ENCODE results near the gene INSRR.

INSRR gene

DNA sequence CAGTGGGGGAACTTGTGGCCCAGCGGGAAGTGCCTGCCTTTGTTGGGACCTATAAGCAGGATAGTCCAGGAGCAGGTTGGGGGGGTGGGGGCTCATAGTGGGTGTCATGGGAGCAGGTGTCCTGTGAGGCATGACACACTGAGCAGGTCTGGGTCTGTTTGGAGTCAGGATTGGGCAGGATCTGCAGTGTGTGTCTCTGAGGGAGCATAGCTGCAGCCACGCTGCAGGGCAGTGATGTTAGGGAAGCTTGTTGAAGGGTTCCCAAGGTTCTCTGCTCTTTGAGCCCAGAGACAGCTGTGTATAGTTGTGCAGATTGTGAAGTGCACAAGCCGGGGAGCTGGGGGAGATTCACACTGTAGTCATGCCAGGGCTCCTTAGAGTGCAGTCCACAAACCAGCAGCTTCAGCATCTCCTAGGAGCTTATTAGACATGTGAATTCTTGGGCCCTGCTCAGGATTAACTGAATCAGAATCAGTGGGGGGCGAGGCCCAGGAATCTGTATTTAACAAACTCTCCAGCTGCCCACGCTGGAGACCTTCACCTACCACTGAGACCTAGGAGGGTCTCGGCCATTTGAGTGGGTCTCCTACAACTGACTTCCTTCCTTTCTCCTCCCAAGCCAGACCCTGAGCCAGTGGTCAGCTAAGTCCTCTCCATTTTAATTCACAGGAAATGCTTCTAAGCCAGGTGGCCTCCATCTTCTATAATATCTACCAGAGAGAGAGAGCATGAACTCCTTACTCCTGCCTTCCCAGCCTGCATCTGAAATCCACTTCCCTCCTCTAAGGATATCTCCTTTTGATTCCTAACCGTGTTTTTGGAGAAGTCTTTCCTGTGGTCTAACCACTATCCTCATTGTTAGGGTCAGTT is 11.1 kb downstream of the INSRR start:
- no peak for DNase-seq

DNA sequence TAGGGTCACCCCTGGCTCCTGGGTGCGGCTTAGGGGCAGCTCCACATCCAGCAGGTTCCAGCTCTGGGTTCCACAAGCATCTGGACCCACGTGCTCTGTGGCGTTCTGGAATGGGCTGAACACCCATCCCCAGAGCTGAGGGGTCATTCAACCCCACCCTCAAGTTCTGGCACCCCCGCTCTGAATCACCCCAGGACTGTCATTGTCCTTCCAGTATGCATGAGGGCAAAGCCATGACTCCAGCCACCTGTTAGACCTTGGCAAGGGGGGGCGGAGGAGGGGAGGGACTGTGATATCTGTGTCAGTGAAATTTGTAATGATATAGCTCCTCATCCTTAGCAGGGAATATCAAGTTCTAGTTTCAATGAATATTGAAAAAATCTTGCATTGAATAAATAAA is 12.3 kb downstream of the INSRR start:
- no peak for DNase-seq

DNA sequence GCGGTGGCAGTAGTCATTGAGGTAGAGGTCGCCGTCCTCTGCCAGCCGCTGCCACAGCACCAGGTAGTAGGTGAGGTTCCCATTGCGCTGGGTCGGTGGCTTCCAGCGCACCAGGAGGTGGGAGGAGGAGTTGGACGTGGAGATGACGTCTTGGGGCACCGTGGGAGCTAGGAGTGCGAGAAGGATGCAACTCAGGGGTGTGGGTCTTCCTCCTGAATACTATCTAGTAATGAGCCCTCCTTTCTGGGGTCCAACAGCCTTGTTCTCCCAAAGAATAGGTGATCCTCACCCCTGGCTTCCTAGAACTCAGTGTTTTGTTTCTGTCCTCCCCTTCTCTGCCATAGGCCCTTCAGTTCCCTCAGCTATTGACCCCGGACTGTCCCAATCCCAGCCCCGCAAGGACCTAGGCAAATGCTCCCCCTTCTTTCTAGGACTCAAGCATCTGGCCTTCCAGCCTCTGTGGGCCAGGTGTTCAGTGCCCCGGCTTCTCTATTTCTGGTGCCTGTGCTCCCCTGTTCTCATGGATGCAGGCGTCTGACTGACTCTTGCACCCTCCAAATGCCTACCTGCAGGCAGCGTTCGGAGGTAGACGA is 12.9 kb downstream of the INSRR start:
- DNase-seq, result no peak

DNA sequence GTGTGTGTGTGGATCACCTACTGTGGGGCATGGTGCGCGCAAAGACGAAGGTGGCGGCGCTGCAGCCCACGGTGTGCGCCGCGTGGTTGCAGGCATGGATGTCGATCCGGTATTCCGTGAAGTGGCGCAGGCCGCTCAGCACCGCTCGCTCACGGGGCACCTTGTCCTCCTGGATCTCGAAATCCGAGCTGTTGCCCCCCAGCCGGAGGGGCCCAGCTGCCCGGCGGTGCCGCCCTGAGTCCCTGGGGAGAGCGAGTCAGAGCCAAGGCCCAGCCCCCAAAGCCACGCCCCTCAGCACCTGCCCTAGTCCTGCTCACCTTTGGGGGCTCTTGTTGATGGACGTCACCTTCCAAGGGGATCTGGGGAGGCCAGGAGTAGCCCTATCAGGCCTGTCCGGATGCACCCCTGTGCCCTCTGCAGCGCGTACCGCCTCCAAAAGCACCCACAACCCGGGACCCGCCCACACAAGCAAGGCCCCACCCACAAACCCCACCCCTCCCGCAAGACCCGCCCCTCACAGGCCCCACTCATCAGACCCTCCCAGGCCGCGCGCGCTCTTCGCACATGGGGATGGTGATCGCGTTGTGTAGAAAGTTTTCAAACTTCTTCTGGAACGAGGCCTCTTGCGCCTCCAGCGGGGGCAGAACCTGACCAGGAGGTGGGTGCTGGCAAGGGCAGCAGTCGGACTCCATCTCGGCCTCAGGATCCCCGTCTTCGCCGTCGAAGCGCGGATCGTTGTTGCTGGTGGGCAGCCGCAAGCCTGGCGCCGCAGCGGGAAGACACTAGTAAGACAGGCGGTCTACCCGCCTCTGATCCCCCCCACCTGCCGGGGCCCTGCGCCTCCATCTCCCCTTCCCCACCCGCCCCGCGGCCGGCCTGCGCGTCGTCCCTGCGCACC is 13.6 kb downstream of the INSRR start:
- no peak for DNase-seq

DNA sequence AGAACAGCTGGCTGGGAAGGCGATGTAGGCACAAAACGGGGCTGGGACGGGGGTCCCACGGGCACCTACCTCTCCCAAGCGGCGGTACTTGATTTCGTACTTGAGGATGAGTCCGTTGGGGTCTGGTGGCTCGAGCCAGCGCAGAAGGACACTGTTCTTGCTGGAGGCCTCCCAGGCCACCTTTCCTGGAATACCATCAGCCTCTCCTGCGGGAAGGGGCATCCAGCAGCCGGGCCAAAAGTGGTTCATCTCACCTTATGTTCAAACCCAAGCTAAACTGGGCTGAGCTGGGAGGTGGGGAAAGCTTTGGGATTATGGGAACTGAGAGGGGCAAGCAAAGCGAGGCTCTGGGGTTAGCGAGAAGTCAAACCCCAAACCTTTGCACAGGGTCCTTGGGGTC is 14.3 kb downstream of the INSRR start:
- no peak for DNase-seq

DNA sequence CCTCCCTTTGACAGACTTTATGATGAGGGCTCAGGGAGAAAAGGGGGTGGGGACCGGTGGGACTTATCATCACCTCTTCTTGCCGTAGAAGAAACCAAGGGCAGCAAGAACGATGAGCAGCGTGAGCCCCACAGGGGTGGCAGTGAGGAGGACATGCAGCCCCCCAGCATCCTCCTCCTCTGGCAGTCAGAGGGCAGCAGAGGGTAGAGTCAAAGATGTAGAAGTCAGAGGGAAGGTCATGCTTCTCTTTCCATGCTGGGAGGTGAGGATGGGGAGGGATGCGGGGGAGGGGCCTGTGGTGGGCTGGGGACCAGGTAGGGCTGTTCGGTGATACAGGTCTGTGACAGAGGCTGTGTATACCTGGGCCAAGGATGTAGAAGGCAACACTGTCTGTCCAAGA is 14.8 kb downstream of the INSRR start:
- DNase-seq, result no peak

DNA sequence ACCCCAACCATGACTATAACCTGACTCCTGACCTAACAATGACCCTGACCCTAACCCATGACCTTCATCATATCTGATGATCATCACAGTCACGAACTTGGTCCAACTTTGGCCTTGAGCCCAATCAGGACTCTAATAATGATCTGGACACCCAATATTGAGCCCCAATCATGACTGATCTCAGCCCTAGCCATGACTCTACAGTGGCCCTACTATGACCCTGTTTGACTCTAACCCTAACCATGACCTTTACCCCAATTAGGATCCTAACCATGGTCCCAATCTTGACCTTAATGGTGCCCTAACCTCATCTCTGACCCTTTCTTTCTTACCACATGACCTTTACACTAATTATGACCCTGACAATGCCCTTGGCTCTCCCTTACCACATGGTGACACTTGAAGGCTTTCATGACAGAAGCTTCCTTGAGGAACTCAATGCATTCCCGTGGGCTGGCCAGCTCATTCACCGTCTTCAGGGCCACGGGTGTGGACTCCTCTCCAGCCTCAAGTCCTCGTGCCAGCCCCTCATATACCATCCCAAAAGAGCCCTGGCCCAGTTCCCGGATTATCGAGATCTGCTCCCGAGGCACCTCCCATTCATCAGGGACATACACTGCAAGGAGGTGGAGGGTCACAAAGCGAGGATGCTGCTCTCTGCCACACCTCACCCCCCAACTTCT is 16.2 kb downstream of the INSRR start:
- no peak for DNase-seq

DNA sequence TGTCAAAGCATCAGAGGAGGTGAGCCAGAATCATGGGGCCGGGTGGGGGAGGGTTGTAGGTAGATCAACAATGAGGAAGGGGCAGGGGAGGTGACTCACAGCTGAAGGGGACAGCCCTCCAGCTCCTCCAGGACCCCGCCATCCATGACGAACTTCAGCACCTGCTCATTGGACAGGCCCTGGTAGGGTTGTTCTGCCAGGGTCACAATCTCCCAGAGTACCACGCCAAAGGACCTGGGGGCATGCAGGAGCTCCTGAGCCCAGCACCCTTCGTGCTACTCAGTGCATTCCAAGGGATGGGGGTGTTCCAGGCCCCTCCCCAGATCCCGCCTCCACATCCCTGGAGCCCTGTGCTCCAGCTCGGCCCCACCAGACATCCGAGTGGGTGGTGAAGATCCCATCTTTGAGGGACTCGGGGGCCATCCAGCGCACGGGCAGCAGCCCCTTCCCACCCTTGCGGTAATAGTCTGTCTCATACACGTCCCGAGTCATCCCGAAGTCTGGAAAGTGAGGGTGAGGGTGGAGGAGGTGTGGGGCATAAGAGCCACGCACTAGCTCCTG is 17.5 kb downstream of the INSRR start:
- no peak for DNase-seq

DNA sequence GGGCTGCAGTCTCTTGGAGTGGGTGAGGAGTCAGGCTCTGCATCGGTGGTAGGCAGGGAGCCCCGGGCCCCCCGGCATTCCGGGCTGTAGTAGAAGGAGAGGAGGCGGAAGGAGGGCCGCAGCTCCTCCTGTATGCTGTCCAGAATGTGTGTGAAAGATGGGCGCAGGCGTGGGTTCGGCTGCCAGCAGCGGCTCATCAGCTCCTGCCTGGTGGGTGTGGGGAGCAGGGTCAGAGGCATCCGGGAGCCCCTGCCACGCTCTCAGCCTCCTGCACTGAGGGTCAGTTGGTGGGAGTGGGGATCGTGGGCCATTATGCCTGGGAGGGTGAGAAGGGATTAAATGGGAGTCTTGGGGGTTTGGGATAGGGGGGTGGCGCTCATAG is 18.0 kb downstream of the INSRR start:
- DNase-seq, result no peak

DNA sequence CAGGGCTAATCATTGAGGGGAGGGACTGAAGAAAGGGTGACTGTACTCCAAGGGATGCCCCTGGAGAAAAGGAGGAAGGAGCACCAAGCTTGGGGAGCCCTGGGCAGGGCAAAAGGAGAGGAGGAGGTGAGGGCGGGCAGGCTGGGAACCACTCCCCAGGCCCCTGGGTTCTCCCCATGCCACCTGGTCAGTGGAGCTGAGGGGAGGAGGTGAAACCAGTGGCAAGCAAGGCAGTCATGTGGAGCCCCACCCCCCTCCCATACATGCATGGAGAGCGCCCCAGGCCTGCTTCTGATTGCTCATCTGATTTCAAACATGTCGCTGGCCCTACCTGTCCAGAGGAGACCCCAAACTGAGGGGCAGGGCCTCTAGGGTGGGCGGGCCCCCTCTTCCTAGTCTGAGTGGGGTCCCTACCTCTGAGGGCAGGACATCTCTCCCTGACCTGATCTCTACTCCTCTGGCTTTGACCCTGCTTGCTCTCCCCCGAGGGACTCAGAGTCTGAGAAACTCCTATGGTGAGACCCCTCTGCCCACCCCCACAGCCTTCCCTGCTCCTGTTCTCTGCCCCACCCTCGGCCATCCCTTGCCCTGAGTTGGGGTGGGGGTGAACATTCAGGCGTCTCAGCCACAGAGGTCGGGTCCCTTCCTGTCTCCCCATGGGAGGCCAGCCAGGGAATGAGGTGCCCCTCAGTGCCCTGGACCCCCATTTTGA is 18.6 kb downstream of the INSRR start:
- DNase-seq, result no peak

DNA sequence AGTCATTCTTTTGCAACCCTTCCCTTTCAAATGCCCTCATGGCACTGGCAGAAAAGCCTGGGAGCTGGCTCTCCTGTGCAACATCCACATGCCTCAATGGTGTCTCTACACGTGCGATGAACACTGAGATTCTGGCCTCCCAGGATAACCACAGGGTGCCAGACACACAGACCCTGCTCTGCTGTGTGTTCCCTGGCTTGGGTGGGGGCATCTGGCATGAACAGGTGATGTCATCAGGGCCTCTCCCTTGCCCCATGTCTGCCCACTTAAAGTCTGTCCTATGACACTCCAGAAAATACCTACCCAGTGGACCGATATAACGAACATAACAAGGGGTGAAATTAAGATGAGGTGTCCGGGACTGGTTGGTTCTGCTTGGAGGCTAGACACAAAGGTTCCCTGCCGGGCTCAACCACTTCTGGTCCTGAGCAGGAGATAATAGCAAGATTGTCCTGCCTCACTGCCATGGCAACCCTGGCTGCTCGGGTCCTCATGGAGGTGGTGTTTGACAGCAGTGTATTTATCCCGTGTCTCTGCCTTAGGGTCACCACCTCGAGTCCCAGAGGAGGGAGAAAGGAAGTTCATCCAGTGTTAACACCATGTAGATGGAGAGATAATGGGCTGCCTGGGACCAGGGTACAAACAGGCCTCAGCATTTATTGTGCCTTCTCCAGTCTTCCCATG is 19.3 kb downstream of the INSRR start:
- DNase-seq, result no peak

DNA sequence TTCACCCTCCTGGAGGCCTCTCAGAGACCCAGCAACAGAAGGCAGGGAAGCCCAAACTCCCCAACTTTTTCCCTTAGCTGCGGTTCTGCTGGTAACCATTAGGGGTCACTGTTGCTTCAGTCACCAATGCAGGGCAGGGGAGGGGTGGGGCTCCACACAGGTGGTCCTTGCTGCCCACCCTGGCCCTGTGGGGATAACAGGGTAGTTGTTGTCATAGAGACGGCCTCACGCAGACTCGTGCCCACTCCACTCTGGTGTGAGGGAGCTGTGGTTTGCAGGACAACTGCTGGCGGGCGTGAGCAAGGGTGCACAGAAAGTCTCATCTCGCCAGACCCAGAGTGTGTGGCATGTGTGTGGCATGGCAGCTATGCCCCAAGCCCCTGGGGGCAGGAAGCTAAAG is 19.9 kb downstream of the INSRR start:
- no peak for DNase-seq

DNA sequence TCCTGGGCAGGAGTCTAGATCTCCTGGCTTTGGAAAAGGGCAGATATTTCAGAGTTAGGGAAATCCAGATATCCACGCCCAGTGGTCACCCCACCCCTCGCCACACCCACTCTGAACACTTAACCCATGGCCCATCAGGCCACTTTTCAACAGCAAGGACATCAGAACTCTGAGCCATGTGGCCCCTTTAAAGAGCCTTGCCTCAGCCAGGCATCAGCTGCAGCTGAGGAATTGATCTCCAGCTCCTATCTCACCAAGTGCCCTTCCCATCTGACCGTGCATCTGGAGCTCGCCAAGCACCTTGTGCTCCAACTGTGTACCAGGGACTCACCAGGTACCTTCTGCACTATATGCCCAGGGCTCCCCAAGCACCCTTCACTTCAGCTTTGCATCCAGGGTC is 22.0 kb downstream of the INSRR start:
- DNase-seq, result no peak

DNA sequence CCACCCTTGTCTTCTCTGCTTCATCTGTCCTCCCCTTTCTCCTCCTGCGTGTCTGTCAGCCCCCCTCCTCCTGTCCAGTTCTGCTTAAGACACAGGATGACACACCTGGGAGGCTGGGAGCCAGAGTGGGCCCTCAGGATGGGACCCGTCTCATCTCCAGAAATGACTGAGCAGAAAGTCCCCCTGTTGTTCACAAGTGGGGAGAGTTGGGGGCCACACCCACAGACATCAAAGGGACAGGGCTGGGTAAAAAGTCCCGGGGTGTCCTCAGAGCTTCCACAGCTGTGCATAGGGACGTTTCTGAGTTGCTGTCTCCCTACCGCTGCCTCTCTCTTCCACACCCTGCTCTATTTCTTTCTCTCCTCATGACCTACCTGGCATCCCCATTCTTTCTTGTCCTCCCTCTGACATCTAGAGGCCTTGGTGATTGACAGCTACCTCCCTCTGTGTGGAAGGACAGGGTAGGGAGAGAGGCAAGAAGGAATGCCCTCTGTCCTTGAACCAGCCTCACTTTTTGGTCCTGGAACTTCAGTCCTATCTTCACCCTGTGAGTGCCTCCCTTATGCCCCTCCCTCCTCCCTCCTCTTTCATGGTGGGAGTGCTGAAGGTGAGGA is 22.8 kb downstream of the INSRR start:
- DNase-seq, result no peak

DNA sequence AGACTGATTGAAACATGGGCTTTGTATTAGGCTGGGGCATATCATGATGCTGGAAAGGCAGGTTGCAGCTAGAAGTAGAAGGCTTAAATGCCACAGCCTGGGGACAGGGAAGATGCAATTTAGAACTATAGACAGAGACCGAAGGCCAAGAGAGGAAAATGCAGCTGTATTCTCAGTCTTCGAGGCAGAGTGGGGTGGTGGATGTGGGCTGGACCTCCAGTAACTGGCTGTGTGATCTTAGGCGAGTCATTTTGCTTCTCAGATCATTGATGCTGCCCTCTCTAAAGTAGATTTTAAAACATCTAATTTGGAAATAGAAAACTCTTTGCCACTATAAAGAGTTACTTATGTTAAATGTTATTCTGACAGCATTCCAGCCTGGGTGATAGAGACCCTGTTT is 24.6 kb downstream of the INSRR start:
- no peak for DNase-seq

DNA sequence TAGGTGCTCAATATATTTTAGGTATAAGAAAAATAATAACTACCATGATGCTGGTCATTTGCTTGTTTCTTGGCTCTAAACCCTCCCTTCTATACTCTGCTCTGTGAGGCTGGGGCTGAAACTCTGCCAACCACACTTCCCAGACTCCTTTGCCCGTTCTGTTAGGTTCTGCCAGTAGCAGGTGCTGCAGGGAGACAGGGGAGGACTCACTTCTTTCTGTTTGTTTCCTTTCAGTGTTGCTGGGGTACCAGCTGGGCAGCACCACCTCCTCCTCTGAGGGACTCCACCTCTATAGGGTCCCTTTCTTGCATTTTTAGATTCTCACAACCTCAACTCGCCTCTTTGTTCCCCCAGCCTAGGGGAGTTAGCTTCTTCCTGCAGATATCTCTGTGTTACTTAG is 25.3 kb downstream of the INSRR start:
- no peak for DNase-seq

DNA sequence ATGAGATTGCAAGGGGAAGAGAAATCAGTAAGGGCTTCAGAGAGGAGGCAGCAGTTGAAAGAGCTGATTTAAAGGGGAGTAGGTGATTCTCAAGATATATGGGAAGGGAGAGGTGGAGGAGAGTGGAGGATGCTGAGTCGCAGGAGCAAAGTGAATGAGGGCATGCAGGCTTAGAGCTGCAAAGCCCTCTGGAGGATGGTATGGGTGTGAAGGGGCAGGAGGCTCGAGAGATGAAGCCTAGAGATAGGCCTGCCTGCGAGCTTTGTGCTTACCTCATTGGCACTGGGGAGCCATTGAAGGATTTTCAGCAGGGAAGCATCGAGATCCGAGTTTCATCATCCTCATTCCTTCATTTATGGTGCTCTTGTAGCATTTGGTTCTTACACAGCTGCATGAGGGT is 26.5 kb downstream of the INSRR start:
- no peak for DNase-seq

DNA sequence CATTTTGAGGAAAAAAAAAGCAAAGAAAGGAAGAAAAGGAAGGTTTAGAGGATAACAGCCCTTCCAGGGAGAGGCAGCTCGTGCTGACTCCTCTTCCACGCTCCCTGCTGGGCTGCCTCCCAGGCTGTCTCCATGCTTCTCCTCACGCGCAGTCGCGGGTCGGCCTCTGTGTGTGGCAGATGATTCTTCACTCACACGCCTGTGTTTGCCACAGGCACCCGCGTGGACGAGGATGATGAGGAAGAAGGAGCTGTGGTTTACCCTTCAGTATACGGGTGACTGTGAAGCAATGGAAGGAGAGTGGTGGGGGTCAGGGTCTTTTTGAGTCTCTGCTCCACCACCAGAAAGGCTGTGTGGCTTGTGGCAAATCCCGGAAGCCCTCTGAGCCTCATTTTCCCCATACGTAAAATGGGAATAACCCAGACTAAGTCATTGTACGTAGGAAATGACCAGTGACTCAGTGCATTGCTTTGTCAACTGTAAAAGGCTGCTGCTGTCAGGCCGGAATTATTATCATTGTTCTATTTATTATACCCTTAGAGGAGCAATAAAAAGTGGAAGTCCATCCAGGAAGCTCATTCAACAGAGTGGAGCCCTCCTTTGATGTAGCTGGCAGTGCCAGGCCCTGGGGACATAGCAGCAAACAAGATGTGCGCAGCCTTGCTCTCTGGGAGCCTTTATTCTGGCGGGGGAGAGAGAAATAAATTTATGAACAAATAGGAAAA is 30.4 kb downstream of the INSRR start:
- no peak for DNase-seq

DNA sequence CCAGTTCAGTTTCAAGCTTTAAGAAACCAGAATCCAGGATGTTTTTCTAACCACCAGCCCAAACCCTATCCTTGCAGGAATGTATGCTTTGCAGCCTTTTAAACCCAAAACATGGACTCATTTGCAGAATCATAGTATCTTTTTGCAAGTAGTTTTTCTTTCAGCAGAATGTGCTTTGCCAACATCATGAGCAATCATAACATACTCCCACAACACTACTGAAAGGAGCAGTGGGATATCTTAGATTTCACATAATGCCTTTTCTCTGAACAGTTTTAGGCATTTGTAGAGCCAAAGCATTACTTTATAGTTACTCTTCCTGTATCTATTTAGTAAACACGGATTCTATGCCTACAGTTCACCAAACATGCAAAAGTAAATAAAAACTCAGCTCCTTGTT is 32.3 kb downstream of the INSRR start:
- no peak for DNase-seq

DNA sequence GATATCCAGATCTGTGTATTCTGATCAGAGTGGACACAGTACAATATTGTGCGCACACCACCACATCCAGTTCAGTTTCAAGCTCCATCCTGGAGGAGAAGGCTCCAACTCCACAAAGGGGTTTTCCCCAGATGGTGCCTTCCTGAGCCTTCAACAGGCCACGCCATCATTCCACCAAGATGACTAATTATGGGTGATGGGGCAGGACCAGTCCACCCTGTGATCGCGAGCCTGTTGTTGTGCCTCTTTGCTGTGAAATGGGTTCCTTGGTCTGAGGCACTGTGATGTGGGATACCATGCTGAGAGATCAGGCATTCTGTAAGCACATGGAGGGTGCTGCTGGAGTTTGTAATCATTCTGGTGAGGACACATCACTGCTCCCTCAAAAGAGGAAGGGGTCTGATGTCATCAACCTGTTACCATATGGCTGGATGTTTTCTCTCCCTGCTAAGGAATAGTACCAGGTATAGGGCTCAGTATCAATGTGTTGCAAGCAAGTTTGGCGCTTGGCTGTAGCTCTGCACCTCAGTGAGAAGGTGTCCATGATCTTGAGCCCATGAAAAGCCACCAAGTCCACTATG is 35.6 kb downstream of the INSRR start:
- no peak for DNase-seq
